ENCODE data around the gene MEIS3.
"Not testable (repeated sequence)": the region's sequence is repeated elsewhere in the genome, so short reads cannot be mapped to it uniquely, and the experiment has no call there.

MEIS3 gene

GRCh38 chr19:47381653-47382279, 37.6 kb downstream of the MEIS3 start:
- DNase-seq: no peak

- DNase-seq: no peak
Measured at GRCh38 chr19:47381121-47381520, 38.2 kb downstream of the MEIS3 start.

GRCh38 chr19:47380559-47380958, 38.8 kb downstream of the MEIS3 start:
- DNase-seq: no peak

- peak; percentile 55 for DNase-seq
Measured at GRCh38 chr19:47379381-47379938, 39.9 kb downstream of the MEIS3 start.

GRCh38 chr19:47378246-47378645, 41.1 kb downstream of the MEIS3 start:
- DNase-seq: no peak

GRCh38 chr19:47377801-47378200, 41.5 kb downstream of the MEIS3 start:
- DNase-seq: no peak

- DNase-seq: no peak
Measured at GRCh38 chr19:47377208-47377701, 42.1 kb downstream of the MEIS3 start.

GRCh38 chr19:47376589-47377144, 42.7 kb downstream of the MEIS3 start:
- DNase-seq: no peak

- DNase-seq: no peak
Measured at GRCh38 chr19:47375694-47376588, 43.4 kb downstream of the MEIS3 start.

- no peak for DNase-seq
Measured at GRCh38 chr19:47374876-47375693, 44.2 kb downstream of the MEIS3 start.

- no peak for DNase-seq
Measured at GRCh38 chr19:47373246-47374240, 45.8 kb downstream of the MEIS3 start.

- no peak for DNase-seq
Measured at GRCh38 chr19:47372603-47373002, 46.7 kb downstream of the MEIS3 start.

GRCh38 chr19:47371261-47371660, 48.1 kb downstream of the MEIS3 start:
- DNase-seq: no peak

GRCh38 chr19:47370045-47370611, 49.2 kb downstream of the MEIS3 start:
- DNase-seq: peak; percentile 41

GRCh38 chr19:47365455-47365854, 53.9 kb downstream of the MEIS3 start:
- DNase-seq: not testable (repeated sequence)

- no peak for DNase-seq
Measured at GRCh38 chr19:47363758-47364531, 55.4 kb downstream of the MEIS3 start.

- DNase-seq: no peak
Measured at GRCh38 chr19:47362321-47362720, 57.0 kb downstream of the MEIS3 start.

GRCh38 chr19:47358936-47359335, 60.4 kb downstream of the MEIS3 start:
- no peak for DNase-seq

- no peak for DNase-seq
Measured at GRCh38 chr19:47357788-47358680, 61.3 kb downstream of the MEIS3 start.
